HG02970 (cell line): ENCODE measurements around the gene SH2D3C.
"Not testable (repeated sequence)": the region's sequence is repeated elsewhere in the genome, so short reads cannot be mapped to it uniquely, and the experiment has no call there.

Source experiments
- ATAC-seq: cut with Tn5 transposase; IDR thresholded peaks from one replicate; pipeline ENCODE4 v1.9.1; 2021; ENCODE audit warnings: mild to moderate bottlenecking, moderate library complexity, moderate number of reproducible peaks; ENCODE audit not compliant: unreplicated experiment, low FRiP score

The SH2D3C gene

DNA sequence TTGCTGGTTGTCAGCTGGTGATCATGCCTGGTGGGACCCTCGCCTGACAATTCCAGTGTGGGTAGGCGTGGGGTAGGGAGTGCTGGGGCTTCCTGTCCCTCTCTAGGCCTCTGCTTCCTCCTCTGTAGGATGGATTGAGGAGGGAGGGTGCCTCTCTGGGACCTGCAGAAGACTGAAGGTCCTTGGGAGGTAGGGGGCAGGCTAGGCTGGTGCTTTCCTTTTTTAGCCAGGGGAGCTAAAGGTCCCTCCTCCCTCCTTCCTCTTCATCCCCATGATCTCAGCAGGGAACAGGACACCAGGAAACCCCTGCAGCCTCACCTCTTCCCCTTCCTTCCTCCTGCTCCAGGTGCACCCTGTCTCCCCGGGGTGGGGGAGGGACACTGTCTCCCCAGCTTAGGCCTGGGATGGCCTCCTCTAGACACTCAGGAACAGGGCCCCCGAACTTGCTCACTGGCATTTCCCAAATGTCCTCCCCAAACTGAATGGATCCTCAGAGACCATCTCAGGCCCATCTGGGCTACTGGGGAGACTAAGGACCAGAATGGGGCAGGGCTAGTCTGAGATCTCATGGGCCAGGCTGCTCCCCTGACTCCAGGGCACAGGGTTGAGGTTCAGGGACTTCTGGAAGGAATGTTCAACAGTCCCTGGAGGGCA, 8.4 kb downstream of the SH2D3C start:
- ATAC-seq = no peak

DNA sequence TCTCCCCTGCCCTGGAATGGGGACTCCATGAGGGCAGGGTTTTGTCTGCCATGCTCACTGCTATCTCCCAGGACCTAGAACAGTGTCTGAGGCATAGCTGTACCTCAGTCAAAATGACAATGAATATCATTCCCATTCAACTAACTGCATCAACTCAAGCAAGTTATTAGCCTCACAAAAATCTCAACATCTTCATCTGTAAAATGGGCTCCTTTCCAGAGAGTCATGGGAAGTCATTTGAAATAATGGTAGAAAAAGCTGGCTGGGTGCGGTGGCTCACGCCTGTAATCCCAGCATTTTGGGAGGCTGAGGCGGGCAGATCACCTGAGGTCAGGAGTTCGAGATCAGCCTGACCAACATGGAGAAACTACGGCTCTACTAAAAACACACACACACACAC, 9.4 kb downstream of the SH2D3C start:
- ATAC-seq = no peak

DNA sequence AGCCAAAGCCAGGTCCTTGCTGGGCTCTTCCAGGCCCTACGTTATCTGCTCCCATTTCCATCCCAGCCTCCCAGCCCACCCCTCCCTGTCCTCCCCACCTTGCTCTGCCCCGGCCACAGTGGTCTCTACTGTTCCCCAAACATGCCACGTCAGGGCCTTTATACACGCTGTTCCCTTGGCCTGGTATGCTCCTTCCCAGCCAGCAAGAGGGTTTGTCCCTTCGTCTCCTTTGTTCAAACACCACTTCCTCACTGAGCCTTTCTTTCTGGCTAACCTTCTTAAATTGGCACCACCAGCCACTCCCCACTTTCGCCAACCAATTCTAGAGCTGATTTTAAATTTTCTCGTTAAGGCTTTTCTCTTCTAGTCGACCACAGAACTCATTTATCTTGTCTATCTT, 9.8 kb downstream of the SH2D3C start:
- ATAC-seq = no peak

- ATAC-seq = no peak
Measured at GRCh38 chr9:127767909-127768331, 10.5 kb downstream of the SH2D3C start.

DNA sequence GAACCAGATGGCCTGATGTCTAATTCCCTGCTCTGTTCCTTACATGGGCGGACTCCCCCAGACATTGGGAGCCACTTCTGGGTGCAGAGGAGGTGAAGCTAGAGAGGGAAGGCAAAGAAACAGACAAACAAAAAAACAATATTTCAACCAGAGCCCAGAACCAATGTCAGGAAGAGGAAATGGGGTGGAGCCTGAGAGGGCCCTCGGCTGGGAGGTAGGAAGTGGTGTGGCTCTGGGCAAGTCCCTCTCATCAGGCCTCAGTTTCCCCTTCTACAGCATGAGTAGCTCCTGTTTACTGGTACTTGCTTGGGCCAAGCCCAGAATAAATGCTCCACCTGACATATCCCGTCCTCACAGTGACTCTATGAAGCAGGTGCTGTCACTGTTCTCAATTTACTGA, 11.1 kb downstream of the SH2D3C start:
- ATAC-seq = no peak

- ATAC-seq = no peak
Measured at GRCh38 chr9:127765418-127765817, 13.0 kb downstream of the SH2D3C start.

DNA sequence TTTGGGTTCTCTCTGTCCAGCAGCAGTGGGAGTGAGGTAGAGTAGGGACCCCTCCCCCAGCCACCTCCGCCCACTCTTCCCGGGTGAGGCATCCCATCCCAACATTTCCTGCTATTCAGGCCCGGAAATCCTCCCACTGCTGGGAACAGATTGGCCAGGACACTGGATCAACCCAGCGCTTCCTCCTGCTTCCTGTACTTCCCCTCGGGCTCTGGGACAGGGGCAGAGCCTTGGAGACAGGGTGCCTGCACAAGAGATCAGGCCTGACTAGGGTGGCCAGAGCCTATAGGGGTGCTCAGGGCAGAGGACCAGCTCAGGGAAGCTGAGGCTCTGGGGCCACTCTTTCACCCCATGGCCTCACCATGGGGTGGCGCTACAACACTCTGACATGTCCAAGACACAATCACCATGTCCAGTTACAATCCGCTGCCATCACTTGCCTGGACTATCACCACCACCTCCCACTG, 14.5 kb downstream of the SH2D3C start:
- ATAC-seq = no peak

DNA sequence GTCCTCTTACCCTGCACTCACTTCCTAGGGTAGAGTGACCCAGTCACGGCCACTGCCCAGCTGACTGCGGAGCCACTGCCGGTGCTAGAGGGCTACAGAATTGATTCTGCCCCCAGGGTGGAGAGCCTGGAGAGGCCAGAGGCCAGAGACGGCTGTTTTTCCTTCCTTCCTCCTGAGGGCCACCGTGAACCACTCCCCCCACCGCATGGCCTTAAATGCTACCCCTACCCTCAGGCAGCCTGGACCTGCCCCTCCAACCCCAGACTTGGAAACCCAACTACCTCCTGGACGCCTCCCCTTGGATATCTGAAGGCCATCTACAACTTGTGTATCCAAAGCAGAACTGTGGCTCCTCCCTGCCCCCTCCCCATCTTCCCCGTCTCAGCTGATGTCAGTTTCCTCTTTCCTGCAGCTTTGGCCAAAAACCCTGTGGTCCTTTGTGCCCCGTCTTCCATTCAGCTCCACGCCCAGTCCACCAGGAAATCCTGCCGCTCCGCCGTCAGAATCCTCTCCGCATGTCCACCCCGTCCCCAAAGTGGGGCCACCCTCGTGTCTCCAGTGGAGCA, 16.3 kb downstream of the SH2D3C start:
- no peak for ATAC-seq

GRCh38 chr9:127761491-127761956, 16.9 kb downstream of the SH2D3C start:
- ATAC-seq = no peak

DNA sequence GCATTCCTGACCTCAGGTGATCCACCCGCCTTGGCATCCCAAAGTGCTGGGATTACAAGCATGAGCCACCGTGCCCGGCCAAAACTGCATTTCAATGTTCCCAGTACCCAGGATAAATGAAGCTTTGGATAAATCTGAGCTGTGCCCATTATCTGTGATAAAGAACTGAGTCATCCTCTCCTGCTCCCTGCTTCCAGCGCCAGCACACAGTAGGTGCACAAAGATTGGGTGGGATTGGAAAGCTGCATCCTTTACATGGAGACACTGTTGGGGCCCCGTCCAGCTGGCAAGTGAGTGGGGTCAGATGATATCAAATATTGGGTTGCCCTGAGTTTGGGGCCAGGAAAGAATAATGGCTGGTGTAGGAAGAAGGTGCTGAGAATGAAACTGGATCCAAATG, 17.4 kb downstream of the SH2D3C start:
- ATAC-seq = no peak

GRCh38 chr9:127758843-127759242, 19.6 kb downstream of the SH2D3C start:
- ATAC-seq = no peak

- not testable (repeated sequence) for ATAC-seq
Measured at GRCh38 chr9:127756776-127757175, 21.7 kb downstream of the SH2D3C start.

- ATAC-seq = no peak
Measured at GRCh38 chr9:127756233-127756632, 22.2 kb downstream of the SH2D3C start.

DNA sequence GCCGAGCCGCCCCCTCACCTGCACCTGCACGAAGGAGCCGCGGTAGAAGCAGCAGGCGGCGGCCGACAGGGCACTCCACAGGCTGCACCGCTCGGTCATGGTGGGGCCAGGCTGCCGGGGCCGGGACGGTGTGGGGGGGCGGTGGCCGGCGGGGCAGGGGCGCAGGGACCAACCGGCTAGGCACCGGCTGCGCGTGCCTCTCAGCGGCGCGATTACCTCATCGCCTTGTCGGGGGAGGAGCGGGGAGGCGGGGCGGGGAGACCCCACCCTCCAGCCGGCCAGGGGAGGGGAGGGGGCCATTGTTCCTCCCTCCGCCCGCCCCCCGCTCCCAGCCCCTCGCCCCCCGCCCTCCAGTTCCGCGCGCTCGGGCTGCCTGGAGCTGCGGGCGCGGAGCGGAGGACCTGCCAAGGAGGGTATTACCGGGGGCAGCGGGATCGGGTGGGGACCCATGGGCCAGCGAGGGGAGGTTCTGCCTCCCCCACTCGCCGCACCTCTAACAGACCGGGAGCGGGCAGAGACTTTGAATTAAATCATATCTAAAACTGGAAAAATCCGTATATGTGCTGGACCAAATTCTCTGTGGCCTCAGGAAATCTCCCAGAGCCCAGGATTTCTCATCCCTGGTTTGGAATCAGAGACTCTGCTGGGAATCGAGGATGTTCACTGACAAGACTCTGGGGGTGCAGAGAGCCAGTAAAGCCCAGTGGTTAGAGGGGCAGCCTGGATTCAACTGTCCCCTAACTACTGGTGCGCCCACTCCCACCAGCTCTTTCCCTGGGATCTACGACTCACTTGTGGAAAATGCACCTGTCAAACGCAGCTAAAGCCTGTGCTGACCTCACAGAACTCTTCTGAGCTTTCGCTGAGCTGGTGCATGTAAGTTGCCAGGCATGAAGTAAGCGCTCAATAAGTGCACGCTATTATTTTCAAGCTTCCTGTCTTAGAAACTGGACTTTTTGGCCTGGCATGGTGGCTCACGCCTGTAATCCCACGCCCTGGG, 23.1 kb downstream of the SH2D3C start:
- ATAC-seq = no peak

GRCh38 chr9:127754099-127755060, 24.1 kb downstream of the SH2D3C start:
- ATAC-seq = no peak

- no peak for ATAC-seq
Measured at GRCh38 chr9:127753622-127754021, 24.8 kb downstream of the SH2D3C start.

GRCh38 chr9:127753148-127753547, 25.3 kb downstream of the SH2D3C start:
- no peak for ATAC-seq

DNA sequence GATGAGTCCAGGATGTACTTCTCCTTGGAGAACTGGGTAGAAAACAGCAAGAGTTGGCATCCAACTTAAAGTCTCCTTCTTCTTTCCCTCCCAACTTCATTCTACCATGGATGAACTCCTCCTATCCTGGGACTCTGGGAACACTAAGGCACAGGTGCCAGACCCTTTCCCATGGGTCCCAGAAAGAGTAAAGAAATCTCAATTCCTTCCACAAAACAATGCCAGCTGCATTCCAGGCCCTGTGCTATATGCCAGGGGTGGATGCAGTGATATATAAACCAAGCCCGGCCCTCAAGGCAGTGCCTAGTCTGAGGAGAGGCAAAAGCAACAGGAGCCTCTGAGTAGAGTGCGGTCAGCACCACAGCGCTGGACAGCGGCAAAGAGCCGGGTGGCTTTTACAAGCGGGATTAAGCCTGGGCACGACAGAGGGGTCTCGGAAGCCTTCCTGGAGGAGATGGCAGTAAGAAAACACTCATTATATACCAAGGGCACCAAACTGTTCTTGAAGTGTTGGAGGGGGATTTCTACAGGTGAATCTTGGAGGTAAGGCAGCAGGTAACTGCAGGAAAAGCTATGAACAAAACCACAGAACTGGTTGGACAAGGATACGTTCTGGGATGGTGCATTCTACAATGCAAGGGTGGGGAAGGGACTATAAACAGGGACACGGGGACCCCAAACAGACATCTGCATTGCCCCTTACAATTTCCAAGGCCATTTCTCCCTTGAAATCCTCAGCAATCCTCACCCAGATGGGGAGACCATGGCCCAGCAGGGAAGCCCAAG, 27.0 kb downstream of the SH2D3C start:
- no peak for ATAC-seq

GRCh38 chr9:127749090-127749787, 29.2 kb downstream of the SH2D3C start:
- no peak for ATAC-seq
